Hepatocyte (in vitro differentiated cells): ENCODE data around the gene CDH15. TPM values are rescaled to one million over a fixed set of nuclear protein-coding genes. Genes with fewer than 3 reads are reported as not detected.

Experiments
- DNase-seq: peaks from one replicate; pipeline ENCODE4 v3.0.0-alpha.2; 2016; ENCODE audit warnings: low spot score
- H2AFZ ChIP-seq: fragments of 200-600 bp; sonication (generic); 2 replicates; pipeline ENCODE4 v1.6.0; 2016; ENCODE audit warnings: antibody characterized with exemption, mild to moderate bottlenecking
- H3K27ac ChIP-seq: fragments of 200-600 bp; sonication (generic); 2 replicates; pipeline ENCODE4 v1.5.1; 2016; ENCODE audit warnings: mild to moderate bottlenecking
- H3K27me3 ChIP-seq: fragments of 200-600 bp; sonication (generic); 2 replicates; pipeline ENCODE4 v1.6.1; 2016
- H3K36me3 ChIP-seq: fragments of 200-600 bp; sonication (generic); replicated peaks from 2 replicates; pipeline ENCODE4 v1.5.1; 2016; ENCODE audit warnings: low read depth; ENCODE audit not compliant: insufficient read depth
- H3K4me1 ChIP-seq: fragments of 200-600 bp; sonication (generic); 2 replicates; pipeline ENCODE4 v1.5.1; 2016; ENCODE audit warnings: mild to moderate bottlenecking, moderate library complexity; ENCODE audit not compliant: insufficient read depth
- H3K4me2 ChIP-seq: fragments of 200-600 bp; sonication (generic); 2 replicates; pipeline ENCODE4 v1.6.0; 2016
- H3K4me3 ChIP-seq: fragments of 200-600 bp; sonication (generic); 2 replicates; pipeline ENCODE4 v1.5.1; 2016; ENCODE audit warnings: mild to moderate bottlenecking
- H3K79me2 ChIP-seq: fragments of 200-600 bp; sonication (generic); 2 replicates; pipeline ENCODE4 v1.6.0; 2017; ENCODE audit warnings: mild to moderate bottlenecking
- H3K9me2 ChIP-seq: fragments of 200-600 bp; sonication (generic); replicated peaks from 2 replicates; pipeline ENCODE4 v1.6.0; 2017; ENCODE audit warnings: mild to moderate bottlenecking; ENCODE audit not compliant: insufficient read depth
- H3K9me3 ChIP-seq: fragments of 200-600 bp; sonication (generic); 2 replicates; pipeline ENCODE4 v1.5.1; 2016; ENCODE audit warnings: low read depth, mild to moderate bottlenecking
- H4K20me1 ChIP-seq: fragments of 200-600 bp; sonication (generic); 2 replicates; pipeline ENCODE4 v1.6.0; 2016; ENCODE audit warnings: mild to moderate bottlenecking; ENCODE audit not compliant: insufficient read depth, poor library complexity, severe bottlenecking
- EZH2 ChIP-seq: fragments of 200-600 bp; sonication (generic); IDR thresholded peaks from 2 replicates; pipeline ENCODE4 v1.6.1; 2016; ENCODE audit warnings: antibody characterized with exemption, mild to moderate bottlenecking, borderline replicate concordance
- EZH2phosphoT487 ChIP-seq: fragments of 200-600 bp; sonication (generic); IDR thresholded peaks from one replicate; pipeline ENCODE4 v1.6.1; 2018; ENCODE audit warnings: antibody characterized with exemption, mild to moderate bottlenecking, low read depth, moderate library complexity; ENCODE audit not compliant: unreplicated experiment, severe bottlenecking
- WGBS: methylation state at CpG from one replicate; pipeline ENCODE4 v1.1.6; 2016; ENCODE audit warnings: low lambda C conversion rate; ENCODE audit errors: missing lambda C conversion rate; 5-methylcytosine and 5-hydroxymethylcytosine counted together
- polyA plus RNA-seq: library from polyadenylated mRNA; unstranded; fragments of >200 nt; fragmentation: Nextera tagmentation; extraction: Ambion mirVana; gene quantifications from 2 replicates; pipeline ENCODE4 v1.2.1, GENCODE V29; 2016
- total RNA-seq: library from RNA; depleted of rRNA; stranded (reverse); fragments of >200 nt; gene quantifications from 2 replicates; pipeline ENCODE4 v1.2.3, GENCODE V29; 2014
- TF ChIP-seq, protein P1 (sequence below): fragments of 200-600 bp; sonication (generic); IDR thresholded peaks from 2 replicates; pipeline ENCODE4 v1.5.1; 2016; ENCODE audit warnings: antibody characterized with exemption, mild to moderate bottlenecking; ENCODE audit not compliant: poor library complexity

CDH15 gene
- total and polyA plus RNA-seq, 2 experiments from 2014 or later = 0.13 to 0.47 TPM

DNA sequence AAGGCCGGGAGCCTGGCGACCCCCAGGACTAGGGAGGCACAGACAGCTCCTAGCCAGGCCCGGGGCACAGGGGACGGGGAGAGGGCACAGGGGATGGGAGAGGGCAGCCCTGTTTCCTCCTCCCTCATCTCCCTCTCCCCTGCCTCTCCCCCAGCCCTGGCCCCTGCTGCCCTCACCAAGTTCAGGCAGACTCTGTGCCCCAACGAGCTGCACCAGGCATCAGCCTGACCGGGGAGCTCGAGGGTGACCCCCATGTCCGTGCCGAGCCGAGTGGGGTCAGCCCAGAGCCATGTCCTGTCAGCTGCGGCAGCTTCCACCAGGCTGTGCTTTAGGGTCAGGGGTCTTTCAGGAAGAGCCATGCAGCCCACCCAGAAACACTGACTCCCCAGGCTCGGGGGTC, 6.0 kb downstream of the CDH15 start:
- Histone ChIP-seq H3K79me2 (no peaks in the 10 kb centered on the region), H3K27ac (no peak overlapping the region)
- TF ChIP-seq EZH2 (no peak), EZH2phosphoT487 (no peak)
- TF ChIP-seq, protein P1, sequence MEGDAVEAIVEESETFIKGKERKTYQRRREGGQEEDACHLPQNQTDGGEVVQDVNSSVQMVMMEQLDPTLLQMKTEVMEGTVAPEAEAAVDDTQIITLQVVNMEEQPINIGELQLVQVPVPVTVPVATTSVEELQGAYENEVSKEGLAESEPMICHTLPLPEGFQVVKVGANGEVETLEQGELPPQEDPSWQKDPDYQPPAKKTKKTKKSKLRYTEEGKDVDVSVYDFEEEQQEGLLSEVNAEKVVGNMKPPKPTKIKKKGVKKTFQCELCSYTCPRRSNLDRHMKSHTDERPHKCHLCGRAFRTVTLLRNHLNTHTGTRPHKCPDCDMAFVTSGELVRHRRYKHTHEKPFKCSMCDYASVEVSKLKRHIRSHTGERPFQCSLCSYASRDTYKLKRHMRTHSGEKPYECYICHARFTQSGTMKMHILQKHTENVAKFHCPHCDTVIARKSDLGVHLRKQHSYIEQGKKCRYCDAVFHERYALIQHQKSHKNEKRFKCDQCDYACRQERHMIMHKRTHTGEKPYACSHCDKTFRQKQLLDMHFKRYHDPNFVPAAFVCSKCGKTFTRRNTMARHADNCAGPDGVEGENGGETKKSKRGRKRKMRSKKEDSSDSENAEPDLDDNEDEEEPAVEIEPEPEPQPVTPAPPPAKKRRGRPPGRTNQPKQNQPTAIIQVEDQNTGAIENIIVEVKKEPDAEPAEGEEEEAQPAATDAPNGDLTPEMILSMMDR = no peak

GRCh38 chr16:89178453-89179147, 7.1 kb downstream of the CDH15 start:
- DNase-seq = no peak
- Histone ChIP-seq H3K27ac (no peak overlapping the region), H3K27me3 (no peaks in the 10 kb centered on the region), H3K4me3 (no peak overlapping the region), H3K4me1 (no peaks in the 10 kb centered on the region), H3K36me3 (no peaks in the 10 kb centered on the region), H3K79me2 (no peaks in the 10 kb centered on the region), H3K9me3 (no peaks in the 10 kb centered on the region), H2AFZ (no peak overlapping the region), H3K9me2 (no peaks in the 10 kb centered on the region), H4K20me1 (no peaks in the 10 kb centered on the region), H3K4me2 (no peak overlapping the region)
- 82% methylated on average over 13 of the region's 24 CpGs for WGBS
- TF ChIP-seq EZH2phosphoT487 = no peak
- TF ChIP-seq EZH2 = no peak
- TF ChIP-seq, protein P1 = no peak

More for the DNA sequence above, 6.0 kb downstream of the CDH15 start:
- H4K20me1 ChIP-seq = no peaks in the 10 kb centered on the region
- H3K9me3 ChIP-seq = no peaks in the 10 kb centered on the region
- no peak overlapping the region for H2AFZ ChIP-seq
- WGBS = 91% methylated on average over 11 of the region's 12 CpGs
- DNase-seq = no peak
- no peaks in the 10 kb centered on the region for H3K9me2 ChIP-seq
- H3K4me3 ChIP-seq = no peak overlapping the region
- peaks cover 9% of the 10 kb centered on the region for H3K4me1 ChIP-seq
- no peaks in the 10 kb centered on the region for H3K36me3 ChIP-seq
- no peak overlapping the region for H3K4me2 ChIP-seq
- no peaks in the 10 kb centered on the region for H3K27me3 ChIP-seq

GRCh38 chr16:89179148-89179484, 7.6 kb downstream of the CDH15 start:
- no peak for TF ChIP-seq EZH2phosphoT487
- TF ChIP-seq, protein P1 = no peak
- no peak for TF ChIP-seq EZH2
- DNase-seq = no peak
- Histone ChIP-seq H4K20me1 (no peaks in the 10 kb centered on the region), H3K9me2 (no peaks in the 10 kb centered on the region), H3K4me2 (no peak overlapping the region), H3K27me3 (no peaks in the 10 kb centered on the region), H3K9me3 (no peaks in the 10 kb centered on the region), H3K27ac (no peak overlapping the region), H2AFZ (no peak overlapping the region), H3K79me2 (no peaks in the 10 kb centered on the region), H3K36me3 (no peaks in the 10 kb centered on the region), H3K4me3 (no peak overlapping the region), H3K4me1 (no peaks in the 10 kb centered on the region)
- WGBS = 88% methylated on average over 19 of the region's 19 CpGs
